GM12878 (cell line): ENCODE data around the gene GALNT17. TPM values are rescaled to one million over a fixed set of nuclear protein-coding genes. Genes with fewer than 3 reads are reported as not detected.

Experiments
- ATAC-seq: fragments of 200-7000 bp; cut with Tn5 transposase; 3 replicates; pipeline ENCODE4 v1.9.1; 2020; ENCODE audit warnings: mild to moderate bottlenecking, moderate library complexity
- BruUV-seq: library from RNA; stranded (reverse); fragments of 400-500 nt; replicated peaks from 2 replicates; lab custom pipeline; 2021; lab: Mats Ljungman, UMichigan
- CTCF ChIA-PET: fragments of 300-600 bp; sonication (Branson Sonifier 250); formaldehyde crosslinking; extraction: SDS; loops from one replicate; lab custom pipeline; 2021; ENCODE audit warnings: inconsistent platforms; lab: Yijun Ruan, JAX
- POLR2A ChIA-PET: fragments of 350-600 bp; formaldehyde crosslinking; extraction: SDS; loops from one replicate; lab custom pipeline; 2021; ENCODE audit warnings: inconsistent platforms; lab: Charles Lee
- RAD21 ChIA-PET: fragments of 300-600 bp; sonication (Branson Sonifier 250); formaldehyde crosslinking; loops from one replicate; lab custom pipeline; 2023; ENCODE audit warnings: antibody characterized with exemption; ENCODE audit not compliant: unreplicated experiment; lab: Charles Lee
- SMC1A ChIA-PET: fragments of 300-600 bp; sonication (Branson Sonifier 250); formaldehyde crosslinking; loops from one replicate; lab custom pipeline; 2023; ENCODE audit not compliant: unreplicated experiment, uncharacterized antibody; lab: Charles Lee
- DNase-seq: peaks from one replicate; pipeline ENCODE4 v3.0.0-alpha.2; 2011; ENCODE audit warnings: low read depth, low spot score
- FAIRE-seq: peaks from 3 replicates; lab custom pipeline; 2011; peaks lifted over from hg19 to GRCh38; lab: Jason Lieb, UNC
- H2AFZ ChIP-seq: 2 replicates; pipeline ENCODE4 v1.6.0; 2011; ENCODE audit warnings: low read depth, low read length, control low read depth; ENCODE audit not compliant: control insufficient read depth
- H3K27ac ChIP-seq: 2 replicates; pipeline ENCODE4 v1.5.1; 2011; ENCODE audit warnings: control low read depth; ENCODE audit not compliant: control insufficient read depth, insufficient read depth
- H3K27me3 ChIP-seq, 2 experiments: replicated peaks in 1 of 2; 2 replicates each; pipeline versions ENCODE4 v1.6.0 to v1.6.1; 2011; ENCODE audit warnings: low read length in 1 of 2; ENCODE audit not compliant: control insufficient read depth in 2 of 2, insufficient read depth in 2 of 2
- H3K36me3 ChIP-seq, 2 experiments: 2 replicates each; pipeline ENCODE4 v1.5.1; 2011; ENCODE audit warnings: low read length in 1 of 2; ENCODE audit not compliant: control insufficient read depth in 2 of 2, insufficient read depth in 2 of 2
- H3K4me1 ChIP-seq: 2 replicates; pipeline ENCODE4 v1.6.1; 2011; ENCODE audit warnings: mild to moderate bottlenecking, low read length, moderate library complexity, mixed read lengths; ENCODE audit not compliant: control insufficient read depth, insufficient read depth
- H3K4me2 ChIP-seq: 2 replicates; pipeline ENCODE4 v1.6.0; 2011; ENCODE audit warnings: control low read depth; ENCODE audit not compliant: control insufficient read depth, insufficient read depth
- H3K4me3 ChIP-seq: fragments of 200-600 bp; sonication (generic); 2 replicates; pipeline ENCODE4 v1.5.1; 2016
- H3K79me2 ChIP-seq: 2 replicates; pipeline ENCODE4 v1.6.0; 2011; ENCODE audit warnings: low read length; ENCODE audit not compliant: control insufficient read depth, insufficient read depth
- H3K9ac ChIP-seq: 2 replicates; pipeline ENCODE4 v1.8.0; 2011; ENCODE audit warnings: low read length, control low read depth, mixed read lengths; ENCODE audit not compliant: control insufficient read depth, insufficient read depth
- H3K9me3 ChIP-seq: replicated peaks from 3 replicates; pipeline ENCODE4 v1.5.1; 2011; ENCODE audit warnings: mild to moderate bottlenecking, low read length; ENCODE audit not compliant: control insufficient read depth, insufficient read depth
- H4K20me1 ChIP-seq: 2 replicates; pipeline ENCODE4 v1.6.0; 2011; ENCODE audit not compliant: control insufficient read depth, insufficient read depth
- CHD2 ChIP-seq: IDR thresholded peaks from 2 replicates; pipeline ENCODE4 v1.6.1; 2011; ENCODE audit warnings: low read depth, low read length, improper control_type of control experiment, borderline replicate concordance
- HDAC2 ChIP-seq: fragments of 200-600 bp; sonication (generic); IDR thresholded peaks from 2 replicates; pipeline ENCODE4 v1.6.1; 2017
- NFIC ChIP-seq: IDR thresholded peaks from 2 replicates; pipeline ENCODE4 v1.6.1; 2012; ENCODE audit warnings: low read depth, mild to moderate bottlenecking, inconsistent platforms, low read length, moderate library complexity
- SMC3 ChIP-seq: IDR thresholded peaks from 2 replicates; pipeline ENCODE4 v1.6.1; 2011; ENCODE audit warnings: low read length, improper control_type of control experiment, borderline replicate concordance
- TARDBP ChIP-seq: IDR thresholded peaks from 2 replicates; pipeline ENCODE4 v1.6.1; 2016; ENCODE audit warnings: borderline replicate concordance
- TCF12 ChIP-seq: IDR thresholded peaks from 2 replicates; pipeline ENCODE4 v1.6.1; 2011; ENCODE audit warnings: low read depth, mild to moderate bottlenecking, low read length
- WGBS: methylation state at CpG from one replicate; pipeline ENCODE4 v1.1.6; 2016; ENCODE audit warnings: low lambda C conversion rate; ENCODE audit not compliant: insufficient replicate concordance, insufficient coverage; ENCODE audit errors: missing lambda C conversion rate; 5-methylcytosine and 5-hydroxymethylcytosine counted together
- in situ Hi-C: fragments of 300-500 bp; cut with MboI; formaldehyde crosslinking; loops from 9 replicates; pipeline ENCODE4 v1.14.3; 2018; ENCODE audit warnings: mixed read lengths
- intact Hi-C: fragments of 100-400 bp; cut with micrococcal nuclease; formaldehyde crosslinking; loops from one replicate; pipeline ENCODE4 v1.14.2; 2022; ENCODE audit not compliant: unreplicated experiment
- polyA plus RNA-seq, 11 experiments: library from polyadenylated mRNA; depleted of rRNA in 4 of 11; unstranded in 6 of 11; stranded (reverse) in 5 of 11; fragments of >200 nt; fragmentation: Nextera tagmentation in 4 of 11; fragmentation: Illumina TruSeq in 1 of 11; extraction: Ambion mirVana in 4 of 11; extraction: Trizol in 1 of 11; gene quantifications; 1 replicate in 1 of 11; 2 replicates in 10 of 11; pipeline versions ENCODE4 v1.2.1 to v1.2.3, GENCODE V29; 2011 to 2016; ENCODE audit warnings: inconsistent platforms in 2 of 11, missing spikeins in 2 of 11, low read depth in 1 of 11
- total RNA-seq, 4 experiments: library from RNA; depleted of rRNA in 3 of 4; stranded (reverse); fragments of >200 nt in 3 of 4; fragmentation: Illumina TruSeq in 1 of 4; extraction: Trizol in 1 of 4; gene quantifications; 2 replicates each; pipeline versions ENCODE4 v1.2.1 to v1.2.3, GENCODE V29; 2013 to 2021
- TF ChIP-seq, protein P1 (sequence below): fragments of 450-650 bp; IDR thresholded peaks from 2 replicates; pipeline ENCODE4 v1.6.1; 2016; ENCODE audit warnings: mild to moderate bottlenecking

Gene GALNT17
- total and polyA plus RNA-seq, 10 of the 15 experiments (the other 5 are each of a cell fraction or from before 2014, with no cell fraction given) = 0.12 to 0.15 TPM; not detected in 8

DNA sequence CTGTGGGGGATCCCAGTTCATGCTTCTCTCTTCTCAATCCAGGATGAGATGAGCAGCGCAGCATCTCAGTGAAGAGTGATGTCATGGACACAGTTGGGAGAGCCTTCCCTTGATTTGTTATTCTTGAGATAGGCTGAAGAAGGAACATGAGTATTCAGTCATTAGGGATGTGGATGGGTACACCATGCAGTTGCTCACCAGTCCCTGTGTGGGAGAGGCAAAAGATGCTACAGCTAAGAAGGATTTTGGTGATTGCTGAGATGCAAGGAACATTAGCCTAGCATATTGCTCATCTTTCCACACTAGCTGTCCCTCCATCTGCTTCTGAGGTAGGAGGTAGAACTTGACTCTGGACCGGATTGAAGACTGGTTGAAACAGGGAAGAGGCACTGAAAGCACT is 179.6 kb downstream of the GALNT17 start:
- Histone ChIP-seq H3K4me2 (no peak overlapping the region), H3K27me3 (no peaks in the 10 kb centered on the region), H3K79me2 (no peaks in the 10 kb centered on the region), H4K20me1 (no peaks in the 10 kb centered on the region), H3K4me3 (no peak overlapping the region), H3K4me1 (no peaks in the 10 kb centered on the region), H3K27ac (no peak overlapping the region), H3K9ac (no peak overlapping the region), H3K36me3 (no peaks in the 10 kb centered on the region), H2AFZ (no peak overlapping the region), H3K9me3 (no peaks in the 10 kb centered on the region; the same call in 2 of the 3 replicates)
- no TSS peak for BruUV-seq
- intact Hi-C loops = no loop called here
- TF ChIP-seq NFIC = no peak
- no peak for TF ChIP-seq SMC3
- no peak for TF ChIP-seq TARDBP
- no peak for TF ChIP-seq TCF12
- TF ChIP-seq, protein P1, sequence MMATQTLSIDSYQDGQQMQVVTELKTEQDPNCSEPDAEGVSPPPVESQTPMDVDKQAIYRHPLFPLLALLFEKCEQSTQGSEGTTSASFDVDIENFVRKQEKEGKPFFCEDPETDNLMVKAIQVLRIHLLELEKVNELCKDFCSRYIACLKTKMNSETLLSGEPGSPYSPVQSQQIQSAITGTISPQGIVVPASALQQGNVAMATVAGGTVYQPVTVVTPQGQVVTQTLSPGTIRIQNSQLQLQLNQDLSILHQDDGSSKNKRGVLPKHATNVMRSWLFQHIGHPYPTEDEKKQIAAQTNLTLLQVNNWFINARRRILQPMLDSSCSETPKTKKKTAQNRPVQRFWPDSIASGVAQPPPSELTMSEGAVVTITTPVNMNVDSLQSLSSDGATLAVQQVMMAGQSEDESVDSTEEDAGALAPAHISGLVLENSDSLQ = no peak
- TF ChIP-seq CHD2 = no peak
- TF ChIP-seq HDAC2 = no peak
- FAIRE-seq = no peak
- CTCF ChIA-PET = no interaction called here
- DNase-seq = no peak
- RAD21 ChIA-PET = no interaction called here
- in situ Hi-C loops = no loop called here
- no peak for ATAC-seq
- WGBS = 0% methylated on average over 2 of the region's 2 CpGs
- POLR2A ChIA-PET = no interaction called here
- SMC1A ChIA-PET = no interaction called here
